GM19455 (cell line): ENCODE results near the gene ZDHHC6.
"Not testable (repeated sequence)": the region's sequence is repeated elsewhere in the genome, so short reads cannot be mapped to it uniquely, and the experiment has no call there.

Experiments
- ATAC-seq: cut with Tn5 transposase; IDR thresholded peaks from one replicate; pipeline ENCODE4 v1.9.1; 2021; ENCODE audit not compliant: unreplicated experiment

ZDHHC6 gene

DNA sequence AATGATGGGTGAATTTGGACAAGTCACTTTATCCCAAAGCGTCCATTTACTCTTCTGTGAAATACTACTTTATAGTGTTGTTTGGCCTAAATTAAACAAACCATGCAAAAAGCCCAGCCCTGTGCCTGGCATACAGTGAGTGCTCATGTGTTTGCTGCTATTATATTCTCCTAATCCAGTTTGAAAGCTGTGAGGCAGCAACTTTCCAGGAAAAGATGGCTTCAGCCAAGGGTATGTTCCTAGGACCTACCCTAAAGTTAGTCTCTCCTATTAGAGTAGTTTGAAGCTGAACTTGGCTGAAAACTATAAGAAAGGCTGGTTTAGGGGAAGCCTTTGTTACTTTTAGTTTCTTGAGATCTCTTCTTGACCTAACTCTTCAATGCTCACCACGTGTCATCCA lies 52.9 kb downstream of the ZDHHC6 start:
- ATAC-seq, result no peak

DNA sequence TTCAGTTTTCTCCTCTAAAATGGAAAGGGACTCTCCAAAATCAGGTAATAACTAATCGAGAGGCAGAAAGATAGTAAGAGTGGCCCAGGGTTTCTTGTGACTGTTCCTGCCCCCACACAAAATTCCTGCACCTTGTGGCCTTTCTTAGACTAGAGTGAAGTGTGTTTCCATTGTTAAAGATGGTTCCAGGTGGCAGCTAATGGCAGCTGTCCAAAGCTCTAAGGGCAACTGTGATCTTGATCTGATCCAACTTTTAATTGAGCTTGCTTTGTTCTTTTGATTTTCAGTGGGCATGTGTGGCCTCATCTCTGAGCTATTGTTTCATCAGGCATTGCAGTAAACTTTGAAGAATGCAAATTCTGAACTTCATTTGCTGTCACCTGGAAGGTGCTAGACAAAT lies 53.4 kb downstream of the ZDHHC6 start:
- ATAC-seq, result no peak

DNA sequence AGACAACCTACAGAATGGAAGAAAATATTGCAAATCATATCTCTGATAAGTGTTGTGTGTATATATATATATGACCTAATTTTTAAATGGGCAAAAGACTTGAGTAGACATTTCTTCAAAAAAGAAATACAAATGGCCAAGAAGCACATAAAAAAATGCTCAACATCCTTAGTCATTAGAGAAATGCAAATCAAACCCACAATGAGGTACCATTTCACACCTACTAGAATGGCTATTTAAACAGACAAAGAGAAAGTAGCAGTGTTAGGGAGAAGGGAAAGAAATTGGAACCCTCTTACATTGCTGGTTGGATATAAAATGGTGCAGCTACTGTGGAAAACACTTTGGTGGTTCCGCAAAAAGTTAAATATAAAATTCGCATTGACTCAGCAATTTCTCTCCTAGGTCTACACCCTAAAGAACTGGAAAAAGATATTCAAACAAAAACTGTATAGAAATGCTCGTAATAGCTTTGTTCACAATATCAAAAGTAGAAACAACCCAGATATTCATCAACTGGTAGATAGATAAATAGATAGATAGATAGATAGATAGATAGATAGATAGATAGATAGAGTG lies 56.5 kb downstream of the ZDHHC6 start:
- ATAC-seq, result no peak

DNA sequence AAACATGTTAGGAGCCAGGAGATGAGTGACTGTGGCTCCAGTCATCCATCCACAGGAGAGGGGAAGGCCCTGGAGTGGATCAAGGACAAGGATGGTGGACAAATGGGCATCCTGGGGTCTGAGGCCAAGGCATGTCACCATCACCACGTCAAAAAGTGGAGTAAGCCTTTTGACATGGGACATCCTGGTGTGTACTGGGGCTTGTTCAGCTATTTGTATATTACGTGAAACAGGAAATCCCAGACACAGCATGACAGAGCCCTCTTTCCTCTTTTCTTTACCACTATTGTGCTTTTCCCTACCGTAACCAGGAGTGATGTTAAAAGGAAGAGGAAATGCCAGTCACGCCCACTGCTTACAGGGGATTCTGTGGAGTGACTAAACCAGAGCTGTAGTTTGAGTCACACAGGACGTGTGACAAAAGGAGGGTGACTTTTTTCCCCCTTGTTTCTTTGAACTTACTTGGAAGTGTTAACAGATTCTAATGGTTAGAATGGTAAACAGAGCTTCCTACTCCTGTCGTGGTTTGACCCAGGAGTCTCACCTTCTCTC lies 57.4 kb downstream of the ZDHHC6 start:
- peak; percentile 75 for ATAC-seq

DNA sequence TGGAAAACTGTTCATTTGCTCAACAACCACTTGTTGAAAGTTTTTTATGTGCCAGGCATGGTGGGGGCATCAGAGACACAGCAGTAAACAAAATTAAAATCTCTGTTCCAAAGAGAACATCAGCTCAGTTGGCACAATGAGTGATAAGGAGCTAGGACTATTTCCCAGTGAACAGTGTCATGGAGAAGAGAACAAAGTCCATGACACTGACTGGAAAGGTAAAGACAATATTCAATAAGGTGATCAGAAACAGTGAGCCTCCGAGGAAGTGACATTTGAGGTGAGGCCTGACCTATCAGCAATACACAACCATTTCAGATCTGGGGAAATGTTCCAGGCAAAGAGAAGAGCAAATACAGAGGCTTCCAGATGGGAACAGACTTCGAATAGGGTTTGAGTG lies 58.2 kb downstream of the ZDHHC6 start:
- no peak for ATAC-seq

DNA sequence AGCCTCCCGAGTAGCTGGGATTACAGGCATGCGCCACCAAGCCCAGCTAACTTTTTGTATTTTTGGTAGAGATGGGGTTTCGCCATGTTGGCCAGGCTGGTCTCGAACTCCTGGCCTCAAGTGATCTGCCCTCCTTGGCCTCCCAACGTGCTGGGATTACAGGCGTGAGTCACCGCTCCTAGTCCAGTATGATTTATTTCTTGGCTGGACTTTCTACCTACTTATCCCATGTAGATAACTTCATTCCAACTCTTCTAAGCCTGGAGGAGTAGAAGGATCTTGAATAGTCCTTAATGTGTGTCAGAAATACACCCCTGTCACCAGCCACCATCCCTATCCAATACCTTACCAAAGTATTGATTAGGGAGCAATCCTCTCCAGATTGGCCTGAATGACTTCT lies 58.7 kb downstream of the ZDHHC6 start:
- ATAC-seq, result not testable (repeated sequence)

DNA sequence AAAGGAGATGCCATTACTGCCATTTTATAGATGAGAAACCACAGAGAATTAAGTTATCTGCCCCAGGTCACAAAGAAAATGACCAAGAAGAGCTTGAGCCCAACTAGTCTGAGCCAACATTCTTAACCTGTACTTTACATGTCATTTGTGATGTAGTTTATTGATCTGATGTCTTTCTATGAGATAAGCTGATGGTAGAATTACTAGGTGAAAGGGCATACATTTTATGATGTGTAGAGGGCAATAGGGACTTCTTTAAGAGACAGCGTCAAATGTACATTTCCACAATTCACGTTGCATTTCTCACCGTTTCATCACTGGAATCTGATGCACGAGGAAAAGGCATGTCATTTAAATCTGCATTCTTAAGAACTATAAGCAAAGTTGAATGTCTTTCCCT lies 61.5 kb downstream of the ZDHHC6 start:
- ATAC-seq, result no peak

DNA sequence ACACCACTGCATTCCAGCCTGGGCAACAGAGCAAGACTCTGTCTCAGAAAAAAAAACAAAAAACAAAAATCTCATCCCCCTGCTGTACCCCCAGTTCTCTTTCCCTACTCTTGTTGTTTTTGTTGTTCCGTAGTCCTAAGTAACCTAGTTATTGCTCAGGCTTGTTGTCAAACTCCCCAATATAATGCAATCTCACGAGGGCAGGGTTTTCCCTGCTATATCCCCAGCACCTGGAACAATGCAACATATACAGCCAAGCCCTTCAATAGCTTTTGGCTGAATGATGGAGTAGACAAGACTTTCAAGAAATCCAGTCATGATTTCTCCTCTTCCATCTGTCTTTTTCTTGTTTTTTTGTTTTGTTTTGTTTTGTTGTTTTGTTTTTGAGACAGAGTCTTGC lies 62.6 kb downstream of the ZDHHC6 start:
- ATAC-seq, result no peak

DNA sequence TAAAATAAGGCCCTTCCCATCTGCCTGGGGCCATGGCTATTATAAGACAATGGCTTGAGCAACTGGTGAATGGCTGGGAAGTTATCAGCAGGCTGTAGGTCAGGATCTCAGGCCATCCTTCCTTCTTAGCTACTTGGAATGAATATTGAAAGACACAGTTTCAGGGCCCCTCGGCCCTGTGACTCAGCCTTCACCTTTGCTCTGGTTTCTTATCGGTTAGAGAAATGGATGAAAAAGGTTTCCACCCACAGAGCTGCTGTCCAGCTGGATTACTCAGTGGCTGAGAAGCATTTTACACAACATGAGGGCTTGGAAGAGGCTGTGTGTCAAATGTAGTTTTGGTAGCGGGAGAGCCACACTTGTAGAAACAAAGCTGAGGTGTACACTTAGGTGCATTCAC lies 63.4 kb downstream of the ZDHHC6 start:
- ATAC-seq, result no peak

DNA sequence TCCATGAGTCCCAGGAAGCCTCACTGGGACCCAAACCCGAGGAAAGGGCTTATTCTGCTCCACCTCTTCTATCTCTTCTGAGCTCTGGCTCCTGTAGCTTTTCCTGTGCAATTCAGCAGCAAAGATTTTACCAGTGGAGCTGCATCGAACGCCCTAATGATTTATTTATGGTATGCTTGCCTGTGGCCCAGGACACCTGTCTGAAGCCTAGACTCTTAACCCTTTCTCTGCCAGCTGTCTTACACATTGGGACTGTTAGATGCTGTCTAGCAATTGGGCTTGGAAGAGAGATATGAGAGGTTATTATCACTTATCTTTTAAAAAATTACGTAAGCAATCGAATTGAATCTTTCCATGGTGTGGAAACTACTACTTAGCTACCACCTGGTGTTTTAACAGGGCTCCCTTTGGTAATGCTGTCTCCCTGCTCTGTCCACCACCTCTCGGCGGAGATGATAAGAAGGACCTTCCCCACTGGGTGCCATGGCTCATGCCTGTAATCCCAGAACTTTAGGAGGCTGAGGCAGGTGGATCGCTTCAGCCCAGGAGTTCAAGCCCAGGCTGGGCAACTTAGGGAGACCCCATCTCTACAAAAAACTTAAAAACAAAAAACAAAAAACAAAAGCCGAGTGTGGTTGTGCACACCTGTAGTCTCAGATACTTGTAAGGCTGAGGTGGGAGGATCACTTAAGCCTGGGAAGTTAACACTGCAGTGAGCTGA lies 64.0 kb downstream of the ZDHHC6 start:
- no peak for ATAC-seq
